Naive thymus-derived CD8-positive, alpha-beta T cell (primary cell): ENCODE data around the gene NREP. TPM values are rescaled to one million over a fixed set of nuclear protein-coding genes. Genes with fewer than 3 reads are reported as not detected.
A peak's percentile ranks its signal among the peaks of the same experiment; 100 is the strongest.

Experiments
- ATAC-seq, 2 donors: fragments of 150-1000 bp; cut with Tn5 transposase in 1 of 2; sonication (Bioruptor Pico), chemical (Tn5 transposase) in 1 of 2; 1 replicate in 1 of 2; 2 replicates in 1 of 2; pipeline ENCODE4 v1.10.0; 2021; ENCODE audit warnings: mild to moderate bottlenecking in 2 of 2, moderate library complexity in 2 of 2
- POLR2A ChIA-PET: fragments of 350-600 bp; sonication (Branson Sonifier 250); formaldehyde crosslinking; loops from one replicate; lab custom pipeline; 2021; ENCODE audit warnings: antibody characterized with exemption; lab: Charles Lee
- DNase-seq, 10 donors: peaks; one replicate each; pipeline versions ENCODE4 v3.0.0 to v3.0.0-alpha.2; 2020 to 2022
- H3K27ac Mint-ChIP-seq, 10 donors: one replicate each; pipeline ENCODE4 v1.8.0; 2020 to 2022; ENCODE audit warnings: mild to moderate bottlenecking in 10 of 10, mixed read lengths in 10 of 10, moderate library complexity in 4 of 10, inconsistent platforms in 1 of 10
- H3K27me3 Mint-ChIP-seq, 5 donors: one replicate each; pipeline ENCODE4 v1.8.0; 2021 to 2022; ENCODE audit warnings: mixed read lengths in 5 of 5
- H3K36me3 Mint-ChIP-seq, 3 donors: one replicate each; pipeline ENCODE4 v1.8.0; 2020 to 2022; ENCODE audit warnings: mixed read lengths in 3 of 3, mild to moderate bottlenecking in 2 of 3, inconsistent platforms in 1 of 3
- H3K4me1 Mint-ChIP-seq, 4 donors: one replicate each; pipeline ENCODE4 v1.8.0; 2021 to 2022; ENCODE audit warnings: mixed read lengths in 4 of 4
- H3K4me3 Mint-ChIP-seq, 10 donors: one replicate each; pipeline ENCODE4 v1.8.0; 2020 to 2022; ENCODE audit warnings: mild to moderate bottlenecking in 10 of 10, mixed read lengths in 10 of 10, moderate library complexity in 6 of 10, inconsistent platforms in 1 of 10
- H3K9me3 Mint-ChIP-seq, 9 donors: one replicate each; pipeline ENCODE4 v1.8.0; 2020 to 2022; ENCODE audit warnings: mixed read lengths in 9 of 9, mild to moderate bottlenecking in 3 of 9, inconsistent platforms in 1 of 9, moderate library complexity in 1 of 9
- polyA plus RNA-seq, 3 donors: library from polyadenylated mRNA; unstranded; fragments of 300-500 nt; fragmentation: Illumina TruSeq; gene quantifications; one replicate each; pipeline ENCODE4 v1.2.3, GENCODE V29; 2021
- total RNA-seq, 8 experiments: library from RNA in 2 of 8; stranded (reverse) in 2 of 8; gene quantifications; one replicate each; pipeline ENCODE4 v1.2.3 and lab custom pipeline; 2021 to 2026

The NREP gene
- total and polyA plus RNA-seq, 5 experiments from 2014 or later, result 6.8 to 19.3 (median 11.1) TPM

DNA sequence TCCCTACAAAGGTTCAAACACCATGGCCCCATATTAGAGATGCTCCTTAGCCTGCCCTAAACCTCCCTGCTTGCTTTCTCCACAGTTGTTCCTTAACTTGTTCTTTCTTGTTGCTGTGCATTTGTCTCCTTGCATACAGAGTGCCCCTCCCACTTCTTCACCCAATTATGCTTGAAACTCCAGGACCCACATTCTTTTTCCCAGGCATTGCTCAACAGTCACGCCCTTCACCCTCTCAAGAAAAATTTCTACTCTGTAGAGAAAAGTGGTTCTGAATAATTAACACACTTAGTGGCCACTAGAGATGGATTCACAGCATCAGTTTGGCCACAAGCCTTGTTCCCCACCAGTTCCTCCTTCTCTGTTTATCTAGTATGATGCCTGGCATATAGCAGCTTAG is 57.7 kb downstream of the NREP start:
- no peak overlapping the region for H3K4me3 Mint-ChIP-seq
- ATAC-seq (no peak), DNase-seq (no peak)
- H3K36me3 Mint-ChIP-seq, result no peaks in the 10 kb centered on the region
- H3K9me3 Mint-ChIP-seq, result no peaks in the 10 kb centered on the region
- H3K27me3 Mint-ChIP-seq, result peaks cover 0 to 2% (median 0%) of the 10 kb centered on the region in 5 donors
- POLR2A ChIA-PET, result no interaction called here
- peaks cover 3 to 10% (median 7%) of the 10 kb centered on the region in 4 donors for H3K4me1 Mint-ChIP-seq
- H3K27ac Mint-ChIP-seq, result no peak overlapping the region

DNA sequence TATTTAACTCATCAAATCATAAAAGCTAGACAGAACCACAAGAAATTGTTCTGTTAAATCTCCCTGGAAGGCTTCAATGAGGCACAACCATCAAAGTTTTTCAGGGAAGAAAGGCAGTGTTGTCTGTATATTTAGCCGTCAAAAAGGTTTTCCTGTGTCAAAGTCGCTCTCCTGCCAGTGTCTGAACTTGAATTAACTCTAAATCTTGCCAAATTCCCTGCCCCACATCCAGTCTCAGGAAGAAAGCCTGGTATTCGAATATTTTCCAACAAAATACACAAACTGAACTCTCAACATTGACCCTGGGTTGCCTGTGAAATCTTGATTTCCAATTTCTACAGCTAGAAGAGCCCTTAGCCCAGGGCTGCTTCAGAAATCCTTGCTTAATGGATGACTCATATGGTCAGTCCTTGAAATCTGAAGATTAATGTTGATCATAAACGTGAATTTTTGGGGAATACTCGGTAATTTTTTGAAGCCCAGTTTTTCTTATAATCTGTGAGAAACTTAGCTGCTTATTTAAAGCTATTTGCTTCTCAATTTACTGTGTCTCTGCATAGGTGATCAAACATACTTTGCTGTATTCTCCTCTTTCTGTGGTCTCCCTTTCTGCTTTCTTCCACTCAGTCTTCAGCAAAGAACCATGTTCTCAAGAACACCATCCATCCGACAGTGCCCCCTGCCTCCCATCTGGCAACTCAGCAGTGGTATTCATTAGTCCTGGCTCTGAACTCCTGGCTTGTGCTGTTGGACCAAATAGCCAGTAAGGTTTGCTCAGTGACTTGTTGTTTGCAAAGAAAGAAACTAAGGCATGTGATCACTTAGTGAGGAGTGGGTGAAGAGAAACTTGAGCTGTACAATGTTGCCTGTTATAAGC is 58.9 kb downstream of the NREP start:
- POLR2A ChIA-PET, result no interaction called here
- Mint-ChIP-seq H3K9me3 (no peaks in the 10 kb centered on the region), H3K4me3 (no peak overlapping the region), H3K36me3 (no peaks in the 10 kb centered on the region), H3K27ac (no peak overlapping the region), H3K27me3 (peaks cover 0 to 2% (median 0%) of the 10 kb centered on the region in 5 donors), H3K4me1 (no peaks in the 10 kb centered on the region)
- no peak for DNase-seq
- ATAC-seq, result no peak

DNA sequence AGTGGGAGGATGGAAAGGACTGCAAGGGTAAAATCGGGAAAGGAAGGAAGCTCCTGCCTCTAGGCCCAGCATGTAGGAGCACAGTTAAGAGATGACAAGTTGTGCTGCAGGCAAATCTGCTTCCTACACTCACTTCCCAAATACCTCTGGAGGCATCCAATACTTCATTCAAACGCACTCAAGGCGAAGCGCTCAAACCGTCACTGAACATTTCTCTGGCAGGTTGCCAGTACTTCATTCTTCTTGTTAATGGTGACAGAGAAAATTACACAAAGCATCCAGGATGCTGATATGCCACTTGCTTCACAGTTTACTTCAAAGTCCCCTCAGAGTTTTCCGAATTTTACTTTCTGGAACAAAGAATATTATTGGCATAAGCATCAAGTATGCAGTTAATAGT is 59.8 kb downstream of the NREP start:
- POLR2A ChIA-PET, result no interaction called here
- no peak for ATAC-seq
- no peaks in the 10 kb centered on the region for H3K36me3 Mint-ChIP-seq

DNA sequence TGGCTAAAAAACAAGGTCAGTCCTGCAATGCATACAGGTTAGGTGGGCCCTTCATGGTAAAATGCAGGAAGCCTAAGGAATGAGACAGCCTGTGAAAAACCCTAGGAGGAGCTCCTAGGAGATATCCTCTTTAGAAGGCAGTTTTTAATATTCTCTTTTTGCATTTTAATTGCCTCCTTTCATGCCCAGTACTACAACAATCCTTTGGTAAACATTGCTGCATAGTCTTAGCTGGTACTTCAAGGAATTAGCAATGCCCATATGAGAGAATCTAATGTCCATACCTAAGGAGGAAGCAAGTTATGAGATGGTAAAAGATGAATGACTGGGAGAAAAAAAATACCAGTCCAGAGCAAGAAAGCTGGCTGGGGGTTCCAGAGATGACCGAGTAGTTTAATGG is 61.0 kb downstream of the NREP start:
- POLR2A ChIA-PET, result no interaction called here
- Mint-ChIP-seq H3K4me1 (no peaks in the 10 kb centered on the region), H3K9me3 (no peaks in the 10 kb centered on the region), H3K27ac (no peak overlapping the region), H3K36me3 (no peaks in the 10 kb centered on the region), H3K27me3 (peaks cover 0 to 4% (median 2%) of the 10 kb centered on the region in 5 donors), H3K4me3 (no peak overlapping the region)
- ATAC-seq (no peak), DNase-seq (no peak)

More for the DNA sequence above, 59.8 kb downstream of the NREP start:
- Mint-ChIP-seq H3K27ac (no peak overlapping the region), H3K4me3 (no peak overlapping the region), H3K27me3 (peaks cover 0 to 4% (median 2%) of the 10 kb centered on the region in 5 donors), H3K4me1 (no peaks in the 10 kb centered on the region), H3K9me3 (no peaks in the 10 kb centered on the region)
- no peak for DNase-seq

DNA sequence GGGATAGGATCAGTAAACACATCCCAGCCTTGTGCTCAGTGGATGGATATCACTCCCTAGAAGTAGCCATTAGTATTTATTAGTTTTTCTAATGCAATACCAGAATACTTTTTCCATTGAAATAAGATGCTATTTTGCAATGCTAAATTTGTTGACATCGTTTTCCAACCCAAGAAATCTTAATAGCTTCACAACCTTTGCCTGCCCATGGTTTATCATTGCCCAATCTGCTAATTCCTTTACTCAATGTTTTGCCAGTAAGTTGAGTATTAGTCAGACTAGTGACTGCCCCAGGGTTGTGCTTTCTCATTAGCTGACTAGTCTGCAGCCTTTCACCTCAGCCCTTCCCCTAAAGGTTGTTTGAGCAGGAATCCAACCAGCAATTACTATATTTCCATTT is 62.9 kb downstream of the NREP start:
- H3K9me3 Mint-ChIP-seq, result no peaks in the 10 kb centered on the region

DNA sequence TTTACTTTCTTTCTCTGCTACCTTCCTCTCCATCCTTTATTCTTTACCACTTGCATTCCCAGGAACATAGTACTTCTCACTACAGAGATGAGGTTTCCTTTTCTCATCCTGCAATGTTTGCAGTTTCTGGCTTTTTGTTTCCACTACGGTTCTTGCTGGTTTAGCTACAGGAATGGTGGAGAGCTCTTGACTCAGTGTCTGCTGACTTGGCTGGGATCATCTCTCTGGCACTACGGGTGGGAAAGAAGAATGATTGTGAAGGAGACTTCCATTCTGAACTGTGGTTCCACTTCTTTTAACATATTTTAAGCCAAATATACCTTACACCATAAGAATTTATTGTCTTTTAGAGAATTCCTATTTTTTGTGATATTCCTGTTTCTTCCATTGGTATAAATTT is 65.1 kb downstream of the NREP start:
- H3K4me3 Mint-ChIP-seq, result no peak overlapping the region
- POLR2A ChIA-PET, result no interaction called here
- no peaks in the 10 kb centered on the region for H3K9me3 Mint-ChIP-seq
- no peaks in the 10 kb centered on the region for H3K4me1 Mint-ChIP-seq
- H3K36me3 Mint-ChIP-seq, result no peaks in the 10 kb centered on the region
- no peak overlapping the region for H3K27ac Mint-ChIP-seq
- ATAC-seq, result no peak
- peaks cover 0 to 4% (median 0%) of the 10 kb centered on the region in 5 donors for H3K27me3 Mint-ChIP-seq
- no peak for DNase-seq

More for the DNA sequence above, 62.9 kb downstream of the NREP start:
- POLR2A ChIA-PET, result no interaction called here
- no peak for DNase-seq
- no peaks in the 10 kb centered on the region for H3K36me3 Mint-ChIP-seq
- H3K27me3 Mint-ChIP-seq, result peaks cover 0 to 4% (median 0%) of the 10 kb centered on the region in 5 donors
- H3K4me1 Mint-ChIP-seq, result no peaks in the 10 kb centered on the region
- ATAC-seq, result no peak
- H3K27ac Mint-ChIP-seq, result no peak overlapping the region
- H3K4me3 Mint-ChIP-seq, result no peak overlapping the region

DNA sequence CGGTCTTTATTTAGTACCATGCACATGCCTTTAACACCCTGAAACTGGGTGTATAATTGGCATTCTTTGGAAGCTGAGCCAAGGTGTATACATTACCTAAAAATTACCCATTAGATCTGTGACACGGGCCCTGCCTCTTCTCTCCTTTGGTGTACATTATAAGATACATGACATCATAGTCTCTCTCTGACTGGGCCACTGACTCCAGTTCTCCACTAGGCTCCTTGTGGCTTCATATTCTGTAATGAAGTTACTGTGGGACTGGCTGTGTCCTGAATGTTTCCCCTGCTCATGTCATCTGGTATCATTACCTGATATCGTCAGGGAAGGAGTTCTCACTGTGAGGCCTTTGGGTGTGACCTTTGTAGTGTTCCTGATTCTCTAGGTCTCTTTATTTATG is 65.5 kb downstream of the NREP start:
- H3K4me3 Mint-ChIP-seq, result no peak overlapping the region
- no peaks in the 10 kb centered on the region for H3K9me3 Mint-ChIP-seq

DNA sequence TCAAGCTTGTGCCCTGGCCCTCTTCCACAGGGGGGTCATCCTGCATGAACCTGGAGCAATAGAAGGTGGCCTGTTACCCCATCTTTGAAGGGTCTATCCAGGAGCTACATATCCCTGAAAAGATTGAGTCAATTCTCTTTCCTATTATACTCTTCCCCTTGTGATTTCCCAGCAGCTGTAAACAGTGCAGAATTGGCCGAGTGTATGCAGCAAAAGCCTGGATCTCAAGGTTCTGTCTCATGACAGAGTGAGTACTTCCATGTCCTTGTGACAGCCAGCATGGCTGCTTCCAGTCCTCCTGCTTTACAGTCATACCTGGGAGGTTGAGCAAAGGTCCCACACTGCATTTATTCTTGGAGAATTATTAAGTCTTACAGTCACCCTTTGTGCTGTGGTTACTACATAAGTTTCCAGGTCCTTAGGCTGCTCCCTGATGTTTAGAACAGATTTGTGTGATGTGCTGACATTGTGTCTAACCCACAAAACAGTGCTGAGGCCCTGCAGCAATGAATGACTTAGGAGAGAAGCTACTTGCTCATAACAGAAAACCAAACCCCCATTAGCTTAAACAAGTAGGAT is 67.5 kb downstream of the NREP start:
- Mint-ChIP-seq H3K27me3 (peaks cover 0 to 4% (median 0%) of the 10 kb centered on the region in 5 donors), H3K9me3 (no peaks in the 10 kb centered on the region), H3K36me3 (no peaks in the 10 kb centered on the region), H3K27ac (no peak overlapping the region), H3K4me3 (no peak overlapping the region), H3K4me1 (no peaks in the 10 kb centered on the region)
- no peak for DNase-seq
- ATAC-seq, result no peak
- POLR2A ChIA-PET, result no interaction called here

More for the DNA sequence above, 65.5 kb downstream of the NREP start:
- ATAC-seq (no peak), DNase-seq (no peak)
- Mint-ChIP-seq H3K27ac (no peak overlapping the region), H3K36me3 (no peaks in the 10 kb centered on the region), H3K27me3 (peaks cover 0 to 4% (median 0%) of the 10 kb centered on the region in 5 donors), H3K4me1 (no peaks in the 10 kb centered on the region)
- POLR2A ChIA-PET, result no interaction called here

DNA sequence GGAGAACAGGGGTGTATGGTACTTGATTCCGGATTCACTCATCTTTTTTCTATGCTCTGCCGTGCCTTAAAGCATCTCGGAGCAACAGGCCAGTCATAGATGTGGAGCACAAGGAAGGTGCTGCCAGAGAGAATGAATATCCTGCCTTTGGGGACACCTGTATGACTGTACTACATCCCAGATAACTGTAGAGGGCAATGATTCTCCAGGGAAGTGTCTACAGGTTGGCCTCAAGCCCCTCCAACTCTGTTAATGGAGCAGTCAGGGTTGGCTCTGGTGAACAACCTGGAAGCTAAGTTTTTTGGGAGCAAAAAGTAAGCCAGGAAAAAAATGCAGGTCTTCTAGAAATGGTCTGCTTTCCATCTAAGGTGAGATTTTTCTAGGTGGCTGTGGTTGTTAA is 71.0 kb downstream of the NREP start:
- Mint-ChIP-seq H3K27ac (no peak overlapping the region), H3K4me1 (no peaks in the 10 kb centered on the region), H3K27me3 (peaks cover 0 to 5% (median 0%) of the 10 kb centered on the region in 5 donors), H3K9me3 (no peaks in the 10 kb centered on the region), H3K36me3 (no peaks in the 10 kb centered on the region), H3K4me3 (no peak overlapping the region)
- POLR2A ChIA-PET, result no interaction called here
- peak in 2 of 10 donors; percentile 16 to 27 for DNase-seq
- no peak for ATAC-seq

DNA sequence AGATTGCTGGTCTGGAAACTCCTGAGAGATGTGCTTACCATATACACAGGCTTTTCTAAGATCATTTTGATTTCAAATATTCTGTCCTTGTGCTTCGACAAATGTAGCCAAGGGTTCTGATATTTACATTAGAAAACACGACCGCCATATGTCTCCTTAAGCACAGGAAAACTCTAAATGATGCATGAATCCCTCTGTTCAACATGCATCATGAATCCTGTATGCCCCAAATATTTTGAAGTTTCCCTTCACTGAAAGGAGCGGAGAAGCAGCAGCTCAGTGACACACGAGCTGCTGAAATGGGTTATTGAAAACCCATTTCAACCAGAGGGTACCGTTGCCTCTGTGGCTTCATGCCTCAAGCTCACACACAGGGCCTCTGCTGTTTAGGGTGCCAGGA is 74.4 kb downstream of the NREP start:
- Mint-ChIP-seq H3K27me3 (peaks cover 0 to 9% (median 0%) of the 10 kb centered on the region in 5 donors), H3K4me1 (no peaks in the 10 kb centered on the region), H3K4me3 (no peak overlapping the region), H3K36me3 (no peaks in the 10 kb centered on the region), H3K27ac (no peak overlapping the region), H3K9me3 (no peaks in the 10 kb centered on the region)
- DNase-seq (no peak), ATAC-seq (no peak)
- POLR2A ChIA-PET, result no interaction called here

DNA sequence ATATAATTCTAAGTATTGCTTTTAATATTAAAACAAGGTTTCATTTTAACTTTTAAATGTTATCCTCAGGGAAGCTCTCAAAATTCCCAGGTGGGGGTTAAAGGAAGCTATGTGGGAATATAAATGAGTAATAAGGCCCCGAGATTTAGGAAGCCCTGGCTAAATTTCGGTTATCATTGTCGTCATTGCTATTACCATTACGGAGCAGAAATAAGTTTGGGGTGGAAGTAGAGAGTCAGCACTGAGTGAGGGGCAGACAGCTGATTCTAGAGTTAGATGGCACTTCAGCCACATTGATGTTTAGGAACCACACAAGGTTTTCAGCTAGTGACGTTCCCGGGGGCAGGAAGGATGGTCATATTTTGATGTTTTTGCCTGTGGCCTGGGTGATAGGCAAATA is 74.9 kb downstream of the NREP start:
- Mint-ChIP-seq H3K4me1 (no peaks in the 10 kb centered on the region), H3K27ac (no peak overlapping the region), H3K9me3 (no peaks in the 10 kb centered on the region), H3K36me3 (no peaks in the 10 kb centered on the region), H3K27me3 (peaks cover 0 to 9% (median 0%) of the 10 kb centered on the region in 5 donors), H3K4me3 (no peak overlapping the region)
- POLR2A ChIA-PET, result no interaction called here
- ATAC-seq (no peak), DNase-seq (no peak)

DNA sequence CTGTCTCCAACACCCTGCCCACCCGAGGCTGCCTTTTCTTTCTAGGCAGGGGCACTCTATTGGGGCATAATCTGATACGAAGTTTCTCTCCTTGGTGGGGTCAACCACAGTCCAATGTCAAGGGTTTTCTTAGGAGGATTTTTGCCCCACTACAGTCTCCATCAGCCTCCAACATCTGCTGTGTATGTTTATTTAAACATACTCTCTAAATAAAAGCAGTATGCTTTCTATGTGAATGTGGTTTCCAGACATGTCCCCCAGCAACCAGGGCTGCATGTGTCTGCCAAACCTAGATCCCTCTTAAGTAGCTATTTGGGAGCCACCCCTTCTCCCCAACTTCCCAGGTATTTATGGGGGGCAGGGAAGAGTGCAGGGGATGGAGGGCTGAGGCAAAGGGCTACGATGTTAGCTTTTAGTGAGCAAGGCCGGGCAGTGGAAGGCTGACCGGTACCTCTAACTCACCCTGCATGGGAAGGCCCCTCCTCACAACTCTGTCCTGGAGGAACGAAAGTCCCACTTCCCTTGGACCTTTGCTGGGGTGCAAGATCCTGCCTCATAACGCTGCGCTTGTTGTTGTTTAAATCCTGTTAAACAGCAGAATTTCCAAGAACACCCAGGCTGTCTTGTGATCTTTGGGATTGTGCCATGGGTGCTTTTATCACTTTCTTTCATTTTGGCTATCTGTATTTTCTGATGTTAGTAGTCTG is 75.4 kb downstream of the NREP start:
- DNase-seq (no peak), ATAC-seq (no peak)
- peaks cover 0 to 9% (median 0%) of the 10 kb centered on the region in 5 donors for H3K27me3 Mint-ChIP-seq
- H3K36me3 Mint-ChIP-seq, result no peaks in the 10 kb centered on the region
- no peaks in the 10 kb centered on the region for H3K9me3 Mint-ChIP-seq
- H3K4me1 Mint-ChIP-seq, result no peaks in the 10 kb centered on the region
- H3K27ac Mint-ChIP-seq, result no peak overlapping the region
- POLR2A ChIA-PET, result no interaction called here
- H3K4me3 Mint-ChIP-seq, result no peak overlapping the region
